ENCODE results near the gene CXCL8.

GRCh38 chr4:73701116-73701515 is 39.3 kb upstream of the CXCL8 start:
- TF ChIP-seq, protein P1, sequence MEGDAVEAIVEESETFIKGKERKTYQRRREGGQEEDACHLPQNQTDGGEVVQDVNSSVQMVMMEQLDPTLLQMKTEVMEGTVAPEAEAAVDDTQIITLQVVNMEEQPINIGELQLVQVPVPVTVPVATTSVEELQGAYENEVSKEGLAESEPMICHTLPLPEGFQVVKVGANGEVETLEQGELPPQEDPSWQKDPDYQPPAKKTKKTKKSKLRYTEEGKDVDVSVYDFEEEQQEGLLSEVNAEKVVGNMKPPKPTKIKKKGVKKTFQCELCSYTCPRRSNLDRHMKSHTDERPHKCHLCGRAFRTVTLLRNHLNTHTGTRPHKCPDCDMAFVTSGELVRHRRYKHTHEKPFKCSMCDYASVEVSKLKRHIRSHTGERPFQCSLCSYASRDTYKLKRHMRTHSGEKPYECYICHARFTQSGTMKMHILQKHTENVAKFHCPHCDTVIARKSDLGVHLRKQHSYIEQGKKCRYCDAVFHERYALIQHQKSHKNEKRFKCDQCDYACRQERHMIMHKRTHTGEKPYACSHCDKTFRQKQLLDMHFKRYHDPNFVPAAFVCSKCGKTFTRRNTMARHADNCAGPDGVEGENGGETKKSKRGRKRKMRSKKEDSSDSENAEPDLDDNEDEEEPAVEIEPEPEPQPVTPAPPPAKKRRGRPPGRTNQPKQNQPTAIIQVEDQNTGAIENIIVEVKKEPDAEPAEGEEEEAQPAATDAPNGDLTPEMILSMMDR (IDR thresholded peaks at IDR 0.05; ENCODE audit: low read length) = no peak
- TF ChIP-seq EZH2 (IDR thresholded peaks at IDR 0.05; ENCODE audit: borderline replicate concordance, low read length) = no peak
